RWPE2 (cell line): Measurements from ENCODE around the gene SLC24A3.
A peak's percentile ranks its signal among the peaks of the same experiment; 100 is the strongest.
"Not testable (repeated sequence)": the region's sequence is repeated elsewhere in the genome, so short reads cannot be mapped to it uniquely, and the experiment has no call there.

Experiments
- ATAC-seq: fragments of 200-7000 bp; cut with Tn5 transposase; 3 replicates; pipeline ENCODE4 v1.9.1; 2021; ENCODE audit warnings: low read depth
- DNase-seq: peaks from one replicate; pipeline ENCODE4 v3.0.0-alpha.2; 2020; ENCODE audit warnings: low spot score
- H3K27ac ChIP-seq: fragments of 450-650 bp; 2 replicates; pipeline ENCODE4 v1.5.1; 2017; ENCODE audit warnings: mild to moderate bottlenecking; ENCODE audit not compliant: poor library complexity, severe bottlenecking
- H3K27me3 ChIP-seq: fragments of 250-450 bp; sonication (Bioruptor Pico); 2 replicates; pipeline ENCODE4 v1.5.1; 2021; ENCODE audit warnings: mild to moderate bottlenecking, moderate library complexity; ENCODE audit not compliant: insufficient read depth, poor library complexity, severe bottlenecking
- H3K36me3 ChIP-seq: fragments of 250-450 bp; sonication (Bioruptor Pico); 2 replicates; pipeline ENCODE4 v1.5.1; 2020; ENCODE audit warnings: low read depth, mild to moderate bottlenecking, moderate library complexity
- H3K4me1 ChIP-seq: fragments of 250-450 bp; sonication (Bioruptor Pico); 2 replicates; pipeline ENCODE4 v1.5.1; 2021; ENCODE audit warnings: mild to moderate bottlenecking, moderate library complexity; ENCODE audit not compliant: insufficient read depth, poor library complexity, severe bottlenecking
- H3K4me3 ChIP-seq: fragments of 250-450 bp; sonication (Bioruptor Pico); 2 replicates; pipeline ENCODE4 v1.5.1; 2021; ENCODE audit warnings: mild to moderate bottlenecking, moderate library complexity; ENCODE audit not compliant: severe bottlenecking
- H3K9me3 ChIP-seq: fragments of 250-450 bp; sonication (Bioruptor Pico); 2 replicates; pipeline ENCODE4 v1.5.1; 2021; ENCODE audit warnings: mild to moderate bottlenecking, moderate library complexity; ENCODE audit not compliant: severe bottlenecking
- CTCF ChIP-seq: fragments of 450-650 bp; IDR thresholded peaks from one replicate; pipeline ENCODE4 v1.5.1; 2017; ENCODE audit warnings: mild to moderate bottlenecking, moderate library complexity; ENCODE audit not compliant: poor library complexity, severe bottlenecking

SLC24A3 gene

GRCh38 chr20:19747903-19748302, 535.5 kb downstream of the SLC24A3 start:
- no peaks in the 10 kb centered on the region for H3K9me3 ChIP-seq
- H3K4me3 ChIP-seq: no peak overlapping the region
- ATAC-seq (no peak), DNase-seq (no peak)
- no peak overlapping the region for H3K27ac ChIP-seq
- peaks cover 5% of the 10 kb centered on the region for H3K4me1 ChIP-seq
- TF ChIP-seq CTCF: no peak
- no peaks in the 10 kb centered on the region for H3K36me3 ChIP-seq
- H3K27me3 ChIP-seq: no peaks in the 10 kb centered on the region

- Histone ChIP-seq H3K36me3 (no peaks in the 10 kb centered on the region), H3K27ac (no peak overlapping the region), H3K4me1 (peaks cover 5% of the 10 kb centered on the region), H3K9me3 (no peaks in the 10 kb centered on the region), H3K27me3 (no peaks in the 10 kb centered on the region), H3K4me3 (no peak overlapping the region)
- DNase-seq: no peak
- ATAC-seq: no peak
- no peak for TF ChIP-seq CTCF
Observed at GRCh38 chr20:19748681-19749080, 536.2 kb downstream of the SLC24A3 start.

GRCh38 chr20:19749618-19750071, 537.2 kb downstream of the SLC24A3 start:
- peaks cover 5% of the 10 kb centered on the region for H3K4me1 ChIP-seq
- DNase-seq (no peak), ATAC-seq (no peak)
- H3K36me3 ChIP-seq: no peaks in the 10 kb centered on the region
- no peak for TF ChIP-seq CTCF
- H3K27me3 ChIP-seq: no peaks in the 10 kb centered on the region
- no peak overlapping the region for H3K4me3 ChIP-seq
- H3K9me3 ChIP-seq: no peaks in the 10 kb centered on the region
- no peak overlapping the region for H3K27ac ChIP-seq

- Histone ChIP-seq H3K4me1 (peaks cover 5% of the 10 kb centered on the region), H3K27ac (no peak overlapping the region), H3K4me3 (no peak overlapping the region), H3K27me3 (no peaks in the 10 kb centered on the region), H3K9me3 (no peaks in the 10 kb centered on the region), H3K36me3 (no peaks in the 10 kb centered on the region)
- ATAC-seq (peak; percentile 54; the same call in 2 of the 3 replicates), DNase-seq (no peak)
- no peak for TF ChIP-seq CTCF
Observed at GRCh38 chr20:19750101-19750606, 537.7 kb downstream of the SLC24A3 start.

DNA sequence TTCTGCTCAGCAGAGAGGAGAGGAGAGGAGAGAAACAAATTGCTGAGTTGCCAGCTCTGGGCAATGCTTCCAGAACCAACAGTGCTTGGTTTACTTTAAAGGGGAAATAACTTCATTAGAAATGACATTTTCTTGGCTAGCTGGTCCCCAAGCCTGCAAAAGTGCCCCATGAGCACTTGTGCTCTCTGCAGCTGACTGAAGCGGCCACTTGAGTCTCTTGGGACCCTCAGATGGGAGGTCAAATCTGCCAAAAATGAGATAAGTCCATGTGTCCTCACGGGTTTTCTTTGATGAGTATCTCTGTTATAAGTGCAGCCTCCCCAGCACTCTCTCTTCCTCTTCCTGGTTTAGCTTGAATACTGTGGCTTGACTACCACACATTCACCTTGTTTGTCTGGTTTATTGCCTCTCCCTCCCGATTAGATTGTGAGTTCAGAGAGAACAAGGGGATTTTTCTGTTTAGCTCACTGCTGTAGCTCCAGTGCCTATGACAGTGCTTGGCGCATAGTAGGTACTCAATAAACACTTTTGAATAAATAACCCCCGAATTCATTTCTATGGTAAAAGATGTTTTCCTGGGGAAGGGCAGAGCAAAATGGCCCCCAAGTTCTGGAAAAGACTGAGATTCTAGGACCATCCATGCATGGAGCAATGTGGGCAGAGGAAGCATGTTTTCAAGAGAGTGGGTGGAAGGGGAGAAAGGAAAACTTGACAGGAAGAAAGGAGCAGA, 538.6 kb downstream of the SLC24A3 start:
- no peak overlapping the region for H3K4me3 ChIP-seq
- TF ChIP-seq CTCF: no peak
- H3K27me3 ChIP-seq: no peaks in the 10 kb centered on the region
- H3K9me3 ChIP-seq: no peaks in the 10 kb centered on the region
- ATAC-seq: no peak
- no peak overlapping the region for H3K27ac ChIP-seq
- H3K4me1 ChIP-seq: peaks cover 5% of the 10 kb centered on the region
- DNase-seq: no peak
- no peaks in the 10 kb centered on the region for H3K36me3 ChIP-seq

DNA sequence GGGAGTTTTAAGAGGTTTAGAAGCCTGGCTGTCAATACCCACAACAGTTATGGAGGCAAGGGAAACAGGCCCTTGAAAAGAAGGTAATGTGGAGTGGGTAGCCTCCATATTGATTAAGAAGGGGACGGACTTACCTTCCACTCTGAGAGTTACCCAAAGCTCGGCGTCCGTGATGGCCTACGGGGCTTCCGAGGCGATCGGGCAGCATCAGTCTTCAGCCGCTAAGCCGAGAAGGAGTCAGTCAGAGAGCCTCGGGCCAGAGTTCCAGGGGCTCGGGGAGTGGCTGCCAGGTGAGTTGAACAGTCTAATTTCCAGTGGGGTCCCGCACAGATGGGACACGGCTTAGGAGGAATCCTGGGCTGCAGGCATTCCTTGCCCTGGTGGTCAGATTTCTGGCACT, 541.8 kb downstream of the SLC24A3 start:
- H3K27ac ChIP-seq, H3K27me3 ChIP-seq, DNase-seq, H3K36me3 ChIP-seq, H3K9me3 ChIP-seq, H3K4me3 ChIP-seq, ATAC-seq: not testable (repeated sequence)
- peaks cover 14% of the 10 kb centered on the region for H3K4me1 ChIP-seq
